GM19395 (cell line): ENCODE results near the gene CRIM1.

Source experiments
- ATAC-seq: cut with Tn5 transposase; IDR thresholded peaks from one replicate; pipeline ENCODE4 v1.9.1; 2021; ENCODE audit warnings: mild to moderate bottlenecking, moderate library complexity; ENCODE audit not compliant: unreplicated experiment

CRIM1 gene

GRCh38 chr2:36421379-36421778 lies 65.8 kb downstream of the CRIM1 start:
- ATAC-seq = no peak

- ATAC-seq = no peak
These were observed 67.6 kb downstream of the CRIM1 start for GRCh38 chr2:36423172-36423571.

GRCh38 chr2:36423619-36424120 lies 68.1 kb downstream of the CRIM1 start:
- no peak for ATAC-seq

GRCh38 chr2:36425608-36426355 lies 70.2 kb downstream of the CRIM1 start:
- ATAC-seq = no peak

GRCh38 chr2:36427790-36428243 lies 72.2 kb downstream of the CRIM1 start:
- no peak for ATAC-seq

- no peak for ATAC-seq
These were observed 75.0 kb downstream of the CRIM1 start for GRCh38 chr2:36430549-36430948.

- ATAC-seq = no peak
These were observed 76.9 kb downstream of the CRIM1 start for GRCh38 chr2:36432479-36432878.

- ATAC-seq = no peak
These were observed 78.0 kb downstream of the CRIM1 start for GRCh38 chr2:36433311-36434217.

- no peak for ATAC-seq
These were observed 82.9 kb downstream of the CRIM1 start for GRCh38 chr2:36438449-36438977.

GRCh38 chr2:36439084-36439483 lies 83.5 kb downstream of the CRIM1 start:
- ATAC-seq = no peak

- no peak for ATAC-seq
These were observed 85.6 kb downstream of the CRIM1 start for GRCh38 chr2:36441065-36441625.

- ATAC-seq = peak; percentile 68
These were observed 86.2 kb downstream of the CRIM1 start for GRCh38 chr2:36441816-36442215.

GRCh38 chr2:36444216-36444936 lies 88.8 kb downstream of the CRIM1 start:
- ATAC-seq = no peak

- no peak for ATAC-seq
These were observed 89.7 kb downstream of the CRIM1 start for GRCh38 chr2:36445185-36445866.

- ATAC-seq = no peak
These were observed 90.7 kb downstream of the CRIM1 start for GRCh38 chr2:36446294-36446693.

GRCh38 chr2:36449213-36449612 lies 93.6 kb downstream of the CRIM1 start:
- ATAC-seq = no peak

- no peak for ATAC-seq
These were observed 94.4 kb downstream of the CRIM1 start for GRCh38 chr2:36449943-36450392.

- no peak for ATAC-seq
These were observed 95.1 kb downstream of the CRIM1 start for GRCh38 chr2:36450466-36451196.

GRCh38 chr2:36451512-36451911 lies 95.9 kb downstream of the CRIM1 start:
- no peak for ATAC-seq
